K562 (cell line): ENCODE measurements around the gene CKAP2. TPM values are rescaled to one million over a fixed set of nuclear protein-coding genes. Genes with fewer than 3 reads are reported as not detected.

Experiments used
- ATAC-seq: fragments of 200-7000 bp; cut with Tn5 transposase; 3 replicates; pipeline ENCODE4 v1.9.1; 2020; ENCODE audit warnings: moderate library complexity
- BruUV-seq: library from RNA; stranded (reverse); fragments of 400-500 nt; replicated peaks from 2 replicates; lab custom pipeline; 2021; lab: Mats Ljungman, UMichigan
- CTCF ChIA-PET: fragments of 300-600 bp; formaldehyde crosslinking; extraction: SDS; loops from one replicate; lab custom pipeline; 2021; ENCODE audit warnings: low intra/inter-chr PET ratio; lab: Yijun Ruan, JAX
- POLR2A ChIA-PET: fragments of 300-600, 350-650 bp; sonication (Branson Sonifier 250); formaldehyde crosslinking; extraction: SDS; loops from one replicate; lab custom pipeline; 2021; ENCODE audit warnings: antibody characterized with exemption, inconsistent platforms; lab: Yijun Ruan, JAX
- DNase-seq, 4 experiments: peaks; one replicate each; pipeline versions ENCODE4 v3.0.0 to v3.0.0-alpha.2; 2011 to 2018; ENCODE audit warnings: low spot score in 3 of 4, mixed read lengths in 3 of 4; ENCODE audit errors: extremely low read depth in 1 of 4
- FAIRE-seq: peaks from 2 replicates; lab custom pipeline; 2011; peaks lifted over from hg19 to GRCh38; lab: Jason Lieb, UNC
- H2AFZ ChIP-seq: 2 replicates; pipeline ENCODE4 v1.6.0; 2011; ENCODE audit warnings: low read depth, low read length, control low read depth, inconsistent platforms
- H3K27ac ChIP-seq: fragments of 200-600 bp; 3 replicates; pipeline ENCODE4 v1.8.0; 2011; ENCODE audit warnings: low read depth, mild to moderate bottlenecking, control low read depth, inconsistent platforms, low read length, moderate library complexity, mixed read lengths; ENCODE audit errors: extremely low read depth
- H3K27me3 ChIP-seq, 2 experiments: fragments of 300-600 bp in 1 of 2; 2 replicates in 1 of 2; 3 replicates in 1 of 2; pipeline versions ENCODE4 v1.6.0 to v1.8.0; 2011; ENCODE audit warnings: inconsistent platforms in 2 of 2, low read length in 2 of 2, mild to moderate bottlenecking in 1 of 2, mixed read lengths in 1 of 2, moderate library complexity in 1 of 2; ENCODE audit not compliant: control insufficient read depth in 2 of 2, insufficient read depth in 2 of 2
- H3K36me3 ChIP-seq: fragments of 300-600 bp; 3 replicates; pipeline ENCODE4 v1.8.0; 2011; ENCODE audit warnings: mild to moderate bottlenecking, low read length, inconsistent platforms; ENCODE audit not compliant: control insufficient read depth, insufficient read depth
- H3K4me1 ChIP-seq, 2 experiments: fragments of 200-600 bp in 1 of 2; replicated peaks in 1 of 2; 2 replicates in 1 of 2; 3 replicates in 1 of 2; pipeline versions ENCODE4 v1.5.1 to v1.8.0; 2011; ENCODE audit warnings: inconsistent platforms in 2 of 2, low read length in 2 of 2, mild to moderate bottlenecking in 1 of 2, mixed read lengths in 1 of 2, moderate library complexity in 1 of 2; ENCODE audit not compliant: control insufficient read depth in 2 of 2, insufficient read depth in 2 of 2
- H3K4me2 ChIP-seq: 2 replicates; pipeline ENCODE4 v1.6.1; 2011; ENCODE audit warnings: low read length, control low read depth, inconsistent platforms, mixed read lengths; ENCODE audit not compliant: insufficient read depth
- H3K4me3 ChIP-seq: fragments of 200-600 bp; sonication (generic), shearing (Covaris generic); 2 replicates; pipeline ENCODE4 v1.5.1; 2016; ENCODE audit warnings: control low read depth, inconsistent platforms
- H3K79me2 ChIP-seq: fragments of 200-600 bp; 3 replicates; pipeline ENCODE4 v1.8.0; 2011; ENCODE audit warnings: low read length, inconsistent platforms; ENCODE audit not compliant: control insufficient read depth, insufficient read depth
- H3K9ac ChIP-seq, 2 experiments: 2 replicates each; pipeline versions ENCODE4 v1.6.0 to v1.6.1; 2011; ENCODE audit warnings: low read depth in 2 of 2, low read length in 2 of 2, control low read depth in 1 of 2, inconsistent platforms in 1 of 2, mild to moderate bottlenecking in 1 of 2, mixed read lengths in 1 of 2; ENCODE audit not compliant: insufficient read depth in 1 of 2
- H3K9me1 ChIP-seq: one replicate; pipeline ENCODE4 v1.6.0; 2011; ENCODE audit warnings: inconsistent platforms, mild to moderate bottlenecking, low read length, moderate library complexity; ENCODE audit not compliant: control insufficient read depth, insufficient read depth
- H3K9me3 ChIP-seq: replicated peaks from 2 replicates; pipeline ENCODE4 v1.5.1; 2011; ENCODE audit warnings: low read depth, low read length, inconsistent platforms; ENCODE audit not compliant: control insufficient read depth, insufficient read depth
- H4K20me1 ChIP-seq: replicated peaks from 2 replicates; pipeline ENCODE4 v1.6.1; 2011; ENCODE audit warnings: low read length, inconsistent platforms, mixed read lengths; ENCODE audit not compliant: control insufficient read depth, insufficient read depth
- FOXK1 ChIP-seq: sonication (generic); formaldehyde crosslinking; IDR thresholded peaks from 2 replicates; pipeline ENCODE4 v1.8.0; 2022; ENCODE audit warnings: missing genetic modification reagents, mild to moderate bottlenecking, borderline replicate concordance
- HMGN3 ChIP-seq: IDR thresholded peaks from 2 replicates; pipeline ENCODE4 v1.6.1; 2011; ENCODE audit warnings: borderline replicate concordance, low read depth, mild to moderate bottlenecking, mixed read lengths, low read length; ENCODE audit not compliant: insufficient read length; ENCODE audit errors: extremely low read depth
- LARP7 ChIP-seq: fragments of 450-650 bp; IDR thresholded peaks from 2 replicates; pipeline ENCODE4 v1.6.1; 2016
- MED1 ChIP-seq: sonication (generic); formaldehyde crosslinking; IDR thresholded peaks from 2 replicates; pipeline ENCODE4 v1.8.1; 2023; ENCODE audit warnings: missing genetic modification reagents, borderline replicate concordance
- NONO ChIP-seq, 2 experiments: fragments of 200-400 bp in 1 of 2; fragments of 450-650 bp in 1 of 2; formaldehyde crosslinking in 1 of 2; IDR thresholded peaks; 2 replicates each; pipeline ENCODE4 v1.6.1; 2017; ENCODE audit warnings: low read depth in 2 of 2, mild to moderate bottlenecking in 2 of 2, moderate library complexity in 2 of 2, low read length in 1 of 2
- RFX5 ChIP-seq: IDR thresholded peaks from 2 replicates; pipeline ENCODE4 v1.6.1; 2011; ENCODE audit warnings: low read depth, mild to moderate bottlenecking, improper control_type of control experiment, low read length
- TCF3 ChIP-seq: sonication (generic); formaldehyde crosslinking; IDR thresholded peaks from 2 replicates; pipeline ENCODE4 v1.4.0; 2020; ENCODE audit warnings: mild to moderate bottlenecking, missing genetic modification reagents
- ZNF140 ChIP-seq: fragments of 250-450 bp; sonication (Bioruptor Pico); IDR thresholded peaks from 2 replicates; pipeline ENCODE4 v1.8.0; 2021; ENCODE audit warnings: moderate library complexity, mild to moderate bottlenecking, inconsistent platforms
- ZNF717 ChIP-seq: fragments of 250-450 bp; sonication (Bioruptor Pico); IDR thresholded peaks from 2 replicates; pipeline ENCODE4 v1.5.0; 2021
- WGBS: fragments of 100-300 bp; shearing (Covaris generic); methylation state at CpG from one replicate; pipeline ENCODE4 v1.1.6; 2016; ENCODE audit warnings: low coverage, mixed read lengths; ENCODE audit not compliant: insufficient coverage; ENCODE audit errors: missing lambda C conversion rate; 5-methylcytosine and 5-hydroxymethylcytosine counted together
- in situ Hi-C: fragments of 300-500 bp; cut with MboI; formaldehyde crosslinking; loops from 4 replicates; pipeline ENCODE4 v1.15.0; 2018; ENCODE audit warnings: inconsistent platforms, mixed read lengths
- intact Hi-C: fragments of 100-400 bp; cut with micrococcal nuclease; formaldehyde crosslinking; loops from 2 replicates; pipeline ENCODE4 v1.14.2; 2022
- polyA plus RNA-seq, 8 experiments: library from polyadenylated mRNA; depleted of rRNA in 4 of 8; stranded (reverse) in 5 of 8; unstranded in 3 of 8; fragments of >200 nt; fragmentation: Nextera tagmentation in 2 of 8; fragmentation: Illumina TruSeq in 1 of 8; extraction: Ambion mirVana in 2 of 8; extraction: Trizol in 1 of 8; gene quantifications; 2 replicates each; pipeline versions ENCODE4 v1.2.1 to v1.2.3, GENCODE V29; 2011 to 2014; ENCODE audit warnings: inconsistent platforms in 1 of 8, missing spikeins in 1 of 8
- total RNA-seq, 7 experiments: library from RNA; depleted of rRNA in 6 of 7; stranded (reverse); fragments of >200 nt in 6 of 7; fragmentation: Illumina TruSeq in 2 of 7; extraction: Trizol in 2 of 7; gene quantifications; 2 replicates each; pipeline versions ENCODE4 v1.2.1 to v1.2.3, GENCODE V29; 2011 to 2021; ENCODE audit warnings: low replicate concordance in 1 of 7
- TF ChIP-seq, protein P1 (sequence below): fragments of 450-650 bp; formaldehyde crosslinking; IDR thresholded peaks from 2 replicates; pipeline ENCODE4 v1.4.0; 2022; ENCODE audit warnings: mild to moderate bottlenecking, moderate library complexity
- TF ChIP-seq, protein P2 (sequence below): fragments of 450-650 bp; IDR thresholded peaks from 2 replicates; pipeline ENCODE4 v1.6.1; 2017; ENCODE audit warnings: antibody characterized with exemption
- TF ChIP-seq, protein P3 (sequence below): fragments of 450-650 bp; formaldehyde crosslinking; IDR thresholded peaks from 2 replicates; pipeline ENCODE4 v1.4.0; 2020; ENCODE audit warnings: mild to moderate bottlenecking, moderate library complexity

Gene CKAP2
- total and polyA plus RNA-seq, 9 of the 15 experiments (the other 6 are each of a cell fraction or from before 2014, with no cell fraction given) = 21.9 to 63.5 (median 34.8) TPM

DNA sequence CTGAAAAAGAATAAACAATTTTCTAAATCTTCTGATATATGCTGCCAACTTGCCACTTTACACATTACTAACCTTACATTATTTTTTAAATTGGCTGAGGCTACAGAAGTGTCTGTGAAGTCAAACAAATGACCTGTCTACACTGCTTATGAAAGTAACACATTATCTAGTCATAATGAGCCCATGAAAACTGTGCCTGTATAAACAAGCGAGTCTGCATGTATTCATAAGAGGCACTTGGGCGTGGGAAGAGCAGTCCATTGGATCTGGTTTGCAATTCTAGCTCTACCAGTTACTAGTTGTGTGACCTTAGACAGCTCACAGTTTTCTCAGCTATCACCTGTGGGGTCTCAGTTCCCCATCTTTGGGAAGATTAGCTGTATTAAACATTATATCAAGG is 7.9 kb upstream of the CKAP2 start:
- no peak for FAIRE-seq
- Histone ChIP-seq H3K27me3 (no peaks in the 10 kb centered on the region), H3K4me1 (peaks cover 0 to 5% of the 10 kb centered on the region in 2 experiments; a peak in 2 of 5 replicates), H3K9ac (no peak overlapping the region), H4K20me1 (no peaks in the 10 kb centered on the region), H3K4me3 (no peak overlapping the region), H3K9me1 (no peaks in the 10 kb centered on the region), H3K4me2 (no peak overlapping the region), H3K9me3 (no peaks in the 10 kb centered on the region), H2AFZ (no peak overlapping the region), H3K27ac (no peak overlapping the region), H3K36me3 (peaks cover 26% of the 10 kb centered on the region; the same call in 2 of the 3 replicates), H3K79me2 (peaks cover 64% of the 10 kb centered on the region)
- BruUV-seq = no TSS peak
- intact Hi-C loops (no loop called here), in situ Hi-C loops (no loop called here)
- WGBS = 86% methylated on average over 2 of the region's 2 CpGs
- ATAC-seq = no peak
- CTCF ChIA-PET = no interaction called here
- no peak for DNase-seq
- POLR2A ChIA-PET = interaction anchor here (0.7 kb wide), 1 partner anchor 14 kb away, joined by 3 read pairs; no protein-coding TSS in a partner anchor
- no peak for TF ChIP-seq MED1 (CRISPR knock-in tag)
- no peak for TF ChIP-seq HMGN3
- TF ChIP-seq ZNF140 (CRISPR knock-in tag) = no peak
- no peak for TF ChIP-seq TCF3
- no peak for TF ChIP-seq LARP7
- TF ChIP-seq ZNF717 (CRISPR knock-in tag) = no peak
- TF ChIP-seq, protein P1, sequence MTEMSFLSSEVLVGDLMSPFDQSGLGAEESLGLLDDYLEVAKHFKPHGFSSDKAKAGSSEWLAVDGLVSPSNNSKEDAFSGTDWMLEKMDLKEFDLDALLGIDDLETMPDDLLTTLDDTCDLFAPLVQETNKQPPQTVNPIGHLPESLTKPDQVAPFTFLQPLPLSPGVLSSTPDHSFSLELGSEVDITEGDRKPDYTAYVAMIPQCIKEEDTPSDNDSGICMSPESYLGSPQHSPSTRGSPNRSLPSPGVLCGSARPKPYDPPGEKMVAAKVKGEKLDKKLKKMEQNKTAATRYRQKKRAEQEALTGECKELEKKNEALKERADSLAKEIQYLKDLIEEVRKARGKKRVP (CRISPR knock-in tag) = no peak
- no peak for TF ChIP-seq FOXK1 (CRISPR knock-in tag)
- TF ChIP-seq, protein P2, sequence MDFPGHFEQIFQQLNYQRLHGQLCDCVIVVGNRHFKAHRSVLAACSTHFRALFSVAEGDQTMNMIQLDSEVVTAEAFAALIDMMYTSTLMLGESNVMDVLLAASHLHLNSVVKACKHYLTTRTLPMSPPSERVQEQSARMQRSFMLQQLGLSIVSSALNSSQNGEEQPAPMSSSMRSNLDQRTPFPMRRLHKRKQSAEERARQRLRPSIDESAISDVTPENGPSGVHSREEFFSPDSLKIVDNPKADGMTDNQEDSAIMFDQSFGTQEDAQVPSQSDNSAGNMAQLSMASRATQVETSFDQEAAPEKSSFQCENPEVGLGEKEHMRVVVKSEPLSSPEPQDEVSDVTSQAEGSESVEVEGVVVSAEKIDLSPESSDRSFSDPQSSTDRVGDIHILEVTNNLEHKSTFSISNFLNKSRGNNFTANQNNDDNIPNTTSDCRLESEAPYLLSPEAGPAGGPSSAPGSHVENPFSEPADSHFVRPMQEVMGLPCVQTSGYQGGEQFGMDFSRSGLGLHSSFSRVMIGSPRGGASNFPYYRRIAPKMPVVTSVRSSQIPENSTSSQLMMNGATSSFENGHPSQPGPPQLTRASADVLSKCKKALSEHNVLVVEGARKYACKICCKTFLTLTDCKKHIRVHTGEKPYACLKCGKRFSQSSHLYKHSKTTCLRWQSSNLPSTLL = no peak
- no peak for TF ChIP-seq RFX5
- no peak for TF ChIP-seq NONO (IDR thresholded peaks at IDR 0.05; ENCODE audit: low read depth in 2 of 2, low read length in 1 of 2)
- TF ChIP-seq, protein P3, sequence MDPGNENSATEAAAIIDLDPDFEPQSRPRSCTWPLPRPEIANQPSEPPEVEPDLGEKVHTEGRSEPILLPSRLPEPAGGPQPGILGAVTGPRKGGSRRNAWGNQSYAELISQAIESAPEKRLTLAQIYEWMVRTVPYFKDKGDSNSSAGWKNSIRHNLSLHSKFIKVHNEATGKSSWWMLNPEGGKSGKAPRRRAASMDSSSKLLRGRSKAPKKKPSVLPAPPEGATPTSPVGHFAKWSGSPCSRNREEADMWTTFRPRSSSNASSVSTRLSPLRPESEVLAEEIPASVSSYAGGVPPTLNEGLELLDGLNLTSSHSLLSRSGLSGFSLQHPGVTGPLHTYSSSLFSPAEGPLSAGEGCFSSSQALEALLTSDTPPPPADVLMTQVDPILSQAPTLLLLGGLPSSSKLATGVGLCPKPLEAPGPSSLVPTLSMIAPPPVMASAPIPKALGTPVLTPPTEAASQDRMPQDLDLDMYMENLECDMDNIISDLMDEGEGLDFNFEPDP (CRISPR knock-in tag) = no peak
- TF ChIP-seq, all 486 proteins: peak for 0
